CD4-positive, CD25-positive, alpha-beta regulatory T cell (primary cell): ENCODE data around the gene GDPD1. TPM values are rescaled to one million over a fixed set of nuclear protein-coding genes. Genes with fewer than 3 reads are reported as not detected.
"Not testable (repeated sequence)": the region's sequence is repeated elsewhere in the genome, so short reads cannot be mapped to it uniquely, and the experiment has no call there.

Source experiments
- ATAC-seq, 2 donors: fragments of 150-1000 bp; cut with Tn5 transposase; one replicate each; pipeline ENCODE4 v1.10.0; 2021; ENCODE audit warnings: low read depth in 2 of 2, moderate number of reproducible peaks in 2 of 2, moderate library complexity in 1 of 2
- DNase-seq, 3 donors: peaks; one replicate each; pipeline versions ENCODE4 v3.0.0 to v3.0.0-alpha.2; 2012 to 2022; ENCODE audit warnings: mixed read lengths in 1 of 3
- H3K27ac ChIP-seq: one replicate; pipeline ENCODE4 v1.7.0; 2013; ENCODE audit warnings: mild to moderate bottlenecking, low read length; ENCODE audit not compliant: insufficient read depth, poor library complexity, severe bottlenecking
- H3K27me3 ChIP-seq: one replicate; pipeline ENCODE4 v1.7.0; 2013; ENCODE audit warnings: low read length; ENCODE audit not compliant: control insufficient read depth, insufficient read depth
- H3K36me3 ChIP-seq: one replicate; pipeline ENCODE4 v1.7.0; 2013; ENCODE audit warnings: mild to moderate bottlenecking, low read length, moderate library complexity; ENCODE audit not compliant: control insufficient read depth, insufficient read depth
- H3K4me1 ChIP-seq: 2 replicates; pipeline ENCODE4 v1.7.0; 2013; ENCODE audit warnings: mild to moderate bottlenecking, low read length; ENCODE audit not compliant: insufficient read depth, control insufficient read depth, poor library complexity, severe bottlenecking
- H3K4me3 ChIP-seq: one replicate; pipeline ENCODE4 v1.7.0; 2013; ENCODE audit warnings: low read depth, mild to moderate bottlenecking, low read length, moderate library complexity
- H3K9me3 ChIP-seq, 2 experiments: 1 replicate in 1 of 2; 2 replicates in 1 of 2; pipeline ENCODE4 v1.7.0; 2013; ENCODE audit warnings: low read length in 2 of 2, mild to moderate bottlenecking in 1 of 2, moderate library complexity in 1 of 2; ENCODE audit not compliant: control insufficient read depth in 2 of 2
- H3K27ac Mint-ChIP-seq, 3 donors: one replicate each; pipeline ENCODE4 v1.8.0; 2020 to 2022; ENCODE audit warnings: mild to moderate bottlenecking in 3 of 3, mixed read lengths in 3 of 3, moderate library complexity in 2 of 3
- H3K27me3 Mint-ChIP-seq: one replicate; pipeline ENCODE4 v1.8.0; 2022; ENCODE audit warnings: mild to moderate bottlenecking, mixed read lengths
- H3K36me3 Mint-ChIP-seq: one replicate; pipeline ENCODE4 v1.8.0; 2020; ENCODE audit warnings: mixed read lengths
- H3K4me1 Mint-ChIP-seq, 4 donors: one replicate each; pipeline ENCODE4 v1.8.0; 2020 to 2022; ENCODE audit warnings: mixed read lengths in 4 of 4, mild to moderate bottlenecking in 1 of 4
- H3K4me3 Mint-ChIP-seq, 4 donors: one replicate each; pipeline ENCODE4 v1.8.0; 2020 to 2022; ENCODE audit warnings: mild to moderate bottlenecking in 4 of 4, mixed read lengths in 4 of 4, moderate library complexity in 3 of 4
- H3K9me3 Mint-ChIP-seq, 7 donors: one replicate each; pipeline ENCODE4 v1.8.0; 2020 to 2022; ENCODE audit warnings: mixed read lengths in 7 of 7, mild to moderate bottlenecking in 3 of 7, moderate library complexity in 2 of 7
- polyA plus RNA-seq, 4 donors: library from polyadenylated mRNA; unstranded; fragments of 300-500 nt; fragmentation: Illumina TruSeq; gene quantifications; one replicate each; pipeline ENCODE4 v1.2.3, GENCODE V29; 2021
- total RNA-seq: library from RNA; stranded (reverse); gene quantifications from one replicate; pipeline ENCODE4 v1.2.3, GENCODE V29; 2022

Gene GDPD1
- 2.9 TPM for total RNA-seq
- polyA plus RNA-seq: 1 to 10 TPM; 1.7 to 3.3 (median 2.8) TPM

GRCh38 chr17:59220328-59221158, at the start of gene GDPD1:
TSS of gene GDPD1 (plus strand) at chr17:59220511. CDS start at chr17:59220610, 99 bp downstream.
- Mint-ChIP-seq H3K9me3 (no peaks in the 10 kb centered on the region), H3K4me3 (peak within 1 kb of the TSS; percentile 97 to 100 (median 98)), H3K27ac (peak within 1 kb of the TSS; percentile 98 to 99 (median 99)), H3K27me3 (peaks cover 9% of the 10 kb centered on the region), H3K36me3 (peaks cover 4% of the 10 kb centered on the region), H3K4me1 (peaks cover 4 to 21% (median 10%) of the 10 kb centered on the region in 4 donors)
- peak within 1 kb of the TSS; percentile 89 for H3K27ac ChIP-seq
- no peaks in the 10 kb centered on the region for H3K9me3 ChIP-seq
- peak within 1 kb of the TSS; percentile 89 for H3K4me3 ChIP-seq
- H3K4me1 ChIP-seq: peaks cover 15% of the 10 kb centered on the region
- DNase-seq: peak; percentile 93 to 97 (median 96)
- no peaks in the 10 kb centered on the region for H3K27me3 ChIP-seq
- no peaks in the 10 kb centered on the region for H3K36me3 ChIP-seq
- ATAC-seq: peak; percentile 99 to 100

- H3K36me3 ChIP-seq: no peaks in the 10 kb centered on the region
- Mint-ChIP-seq H3K4me1 (peaks cover 0 to 3% (median 0%) of the 10 kb centered on the region in 4 donors), H3K27ac (no peak overlapping the region), H3K9me3 (peaks cover 0 to 5% (median 0%) of the 10 kb centered on the region in 7 donors), H3K4me3 (no peak overlapping the region), H3K36me3 (no peaks in the 10 kb centered on the region), H3K27me3 (no peaks in the 10 kb centered on the region)
- H3K4me1 ChIP-seq: no peaks in the 10 kb centered on the region
- H3K27me3 ChIP-seq: no peaks in the 10 kb centered on the region
- ATAC-seq (no peak), DNase-seq (no peak)
- no peak overlapping the region for H3K4me3 ChIP-seq
- no peak overlapping the region for H3K27ac ChIP-seq
- no peaks in the 10 kb centered on the region for H3K9me3 ChIP-seq
Observed at GRCh38 chr17:59172436-59173004, 47.8 kb upstream of the GDPD1 start.

GRCh38 chr17:59174671-59175070, 45.6 kb upstream of the GDPD1 start:
- H3K27ac Mint-ChIP-seq: no peak overlapping the region
- H3K27me3 ChIP-seq: no peaks in the 10 kb centered on the region
- no peaks in the 10 kb centered on the region for H3K36me3 Mint-ChIP-seq
- peaks cover 0 to 3% (median 0%) of the 10 kb centered on the region in 4 donors for H3K4me1 Mint-ChIP-seq
- H3K9me3 ChIP-seq: no peaks in the 10 kb centered on the region
- H3K4me3 Mint-ChIP-seq: no peak overlapping the region
- DNase-seq: no peak
- H3K27me3 Mint-ChIP-seq: no peaks in the 10 kb centered on the region
- H3K36me3 ChIP-seq: no peaks in the 10 kb centered on the region
- peaks cover 0 to 5% (median 0%) of the 10 kb centered on the region in 7 donors for H3K9me3 Mint-ChIP-seq
- H3K4me1 ChIP-seq: no peaks in the 10 kb centered on the region
- no peak overlapping the region for H3K27ac ChIP-seq
- ATAC-seq: no peak
- H3K4me3 ChIP-seq: no peak overlapping the region

- no peak for ATAC-seq
- no peaks in the 10 kb centered on the region for H3K36me3 Mint-ChIP-seq
Observed at GRCh38 chr17:59175076-59175475, 45.2 kb upstream of the GDPD1 start.

GRCh38 chr17:59178266-59178985, 41.9 kb upstream of the GDPD1 start:
- H3K9me3 Mint-ChIP-seq: peaks cover 0 to 5% (median 0%) of the 10 kb centered on the region in 7 donors
- no peak overlapping the region for H3K27ac Mint-ChIP-seq
- no peaks in the 10 kb centered on the region for H3K36me3 ChIP-seq
- peaks cover 0 to 3% (median 0%) of the 10 kb centered on the region in 4 donors for H3K4me1 Mint-ChIP-seq
- no peak for ATAC-seq
- H3K4me3 Mint-ChIP-seq: no peak overlapping the region
- H3K4me3 ChIP-seq: no peak overlapping the region
- no peaks in the 10 kb centered on the region for H3K9me3 ChIP-seq
- no peak for DNase-seq
- H3K27me3 ChIP-seq: no peaks in the 10 kb centered on the region
- H3K4me1 ChIP-seq: no peaks in the 10 kb centered on the region
- H3K36me3 Mint-ChIP-seq: peaks cover 3% of the 10 kb centered on the region
- no peak overlapping the region for H3K27ac ChIP-seq
- no peaks in the 10 kb centered on the region for H3K27me3 Mint-ChIP-seq

More at GRCh38 chr17:59175076-59175475, 45.2 kb upstream of the GDPD1 start:
- no peak for DNase-seq
- Histone ChIP-seq H3K36me3 (no peaks in the 10 kb centered on the region), H3K9me3 (no peaks in the 10 kb centered on the region), H3K4me3 (no peak overlapping the region), H3K27me3 (no peaks in the 10 kb centered on the region), H3K4me1 (no peaks in the 10 kb centered on the region), H3K27ac (no peak overlapping the region)
- Mint-ChIP-seq H3K9me3 (peaks cover 0 to 5% (median 0%) of the 10 kb centered on the region in 7 donors), H3K4me1 (peaks cover 0 to 3% (median 0%) of the 10 kb centered on the region in 4 donors), H3K4me3 (no peak overlapping the region), H3K27me3 (no peaks in the 10 kb centered on the region), H3K27ac (peak overlapping the region in 1 of 3 donors; percentile 20)

GRCh38 chr17:59179601-59180000, 40.7 kb upstream of the GDPD1 start:
- DNase-seq, H3K4me1 ChIP-seq, H3K9me3 Mint-ChIP-seq, H3K36me3 ChIP-seq, H3K27ac ChIP-seq, H3K27ac Mint-ChIP-seq, H3K4me3 Mint-ChIP-seq, H3K36me3 Mint-ChIP-seq, H3K4me3 ChIP-seq, H3K27me3 Mint-ChIP-seq, H3K9me3 ChIP-seq, ATAC-seq, H3K4me1 Mint-ChIP-seq, H3K27me3 ChIP-seq: not testable (repeated sequence)

GRCh38 chr17:59180626-59181025, 39.7 kb upstream of the GDPD1 start:
- Mint-ChIP-seq H3K27me3 (no peaks in the 10 kb centered on the region), H3K36me3 (peaks cover 3% of the 10 kb centered on the region), H3K4me3 (no peak overlapping the region), H3K27ac (no peak overlapping the region), H3K4me1 (peaks cover 0 to 3% (median 0%) of the 10 kb centered on the region in 4 donors), H3K9me3 (no peaks in the 10 kb centered on the region)
- Histone ChIP-seq H3K4me3 (no peak overlapping the region), H3K27ac (no peak overlapping the region), H3K36me3 (no peaks in the 10 kb centered on the region), H3K9me3 (no peaks in the 10 kb centered on the region), H3K4me1 (no peaks in the 10 kb centered on the region), H3K27me3 (no peaks in the 10 kb centered on the region)
- ATAC-seq (no peak), DNase-seq (no peak)
